GM21367 (cell line): ENCODE results near the gene CAMTA1.

Source experiments
- ATAC-seq: cut with Tn5 transposase; IDR thresholded peaks from one replicate; pipeline ENCODE4 v1.9.1; 2021; ENCODE audit not compliant: unreplicated experiment

CAMTA1 gene

GRCh38 chr1:7610106-7610731 is 825.0 kb downstream of the CAMTA1 start:
- ATAC-seq, result no peak

- ATAC-seq, result no peak
Observed at GRCh38 chr1:7610936-7611335, 825.7 kb downstream of the CAMTA1 start.

- no peak for ATAC-seq
Observed at GRCh38 chr1:7611421-7612010, 826.3 kb downstream of the CAMTA1 start.

- ATAC-seq, result no peak
Observed at GRCh38 chr1:7613106-7613850, 828.0 kb downstream of the CAMTA1 start.

DNA sequence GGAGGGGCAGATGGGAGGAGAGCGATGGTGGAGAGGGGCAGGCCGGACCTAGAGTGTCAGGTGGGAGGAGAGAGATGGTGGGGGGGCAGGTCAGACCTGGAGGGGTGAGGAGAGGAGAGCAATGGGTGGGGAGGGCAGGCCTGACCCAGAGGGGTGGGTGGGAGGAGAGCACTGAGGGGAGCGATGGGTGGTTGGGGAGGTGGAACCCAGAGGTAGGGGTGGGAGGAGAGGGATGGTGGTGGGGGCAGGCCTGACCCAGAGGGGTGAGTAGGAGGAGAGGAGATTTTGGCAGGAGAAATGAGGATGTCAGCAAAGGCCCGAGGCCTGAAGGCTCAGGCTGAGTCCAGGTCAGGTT is 828.6 kb downstream of the CAMTA1 start:
- ATAC-seq, result no peak

DNA sequence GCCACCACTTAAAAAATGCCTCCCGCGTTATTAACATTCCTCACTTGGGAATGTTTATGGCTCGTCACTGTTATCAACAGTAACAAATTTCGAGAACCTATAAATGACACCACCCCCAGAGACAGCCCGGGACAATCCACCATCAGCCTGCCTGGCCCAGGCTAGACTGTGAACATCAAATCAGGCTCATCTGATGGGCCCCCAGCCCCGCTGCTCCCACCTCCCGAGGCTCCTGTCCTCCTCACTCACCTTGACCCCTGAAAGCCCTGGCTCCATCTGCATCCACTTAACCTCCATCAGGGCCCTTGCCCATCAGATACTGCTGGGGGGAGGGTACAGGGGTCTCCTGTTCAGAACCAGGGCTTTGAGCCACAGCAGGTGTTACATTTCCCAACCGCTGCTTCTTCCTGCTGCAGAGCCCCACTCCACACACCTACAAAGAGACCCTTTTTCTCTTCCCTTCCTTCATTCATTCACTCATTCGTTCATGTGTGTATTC is 829.4 kb downstream of the CAMTA1 start:
- ATAC-seq, result no peak

DNA sequence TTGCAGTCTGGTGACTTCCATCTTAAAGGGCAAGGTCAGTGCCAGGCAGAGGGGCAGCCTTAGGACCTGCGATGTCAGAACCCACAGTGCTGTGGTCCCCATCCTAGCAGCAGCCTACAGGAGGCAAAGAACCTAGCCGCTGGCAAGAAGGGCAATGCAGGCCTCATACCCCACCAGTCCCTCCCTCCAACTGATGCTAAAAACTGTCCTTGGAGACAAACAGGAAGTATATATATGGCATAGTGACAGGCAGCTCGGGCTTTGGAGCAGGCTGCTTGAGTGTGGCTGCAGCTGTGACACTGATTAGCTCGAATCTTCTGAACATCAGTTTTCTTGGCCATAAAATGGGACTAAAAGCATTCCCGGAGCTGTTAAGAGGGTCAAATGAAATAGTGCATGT is 829.9 kb downstream of the CAMTA1 start:
- no peak for ATAC-seq

- no peak for ATAC-seq
Observed at GRCh38 chr1:7616076-7616832, 831.0 kb downstream of the CAMTA1 start.

- no peak for ATAC-seq
Observed at GRCh38 chr1:7616953-7617352, 831.7 kb downstream of the CAMTA1 start.

DNA sequence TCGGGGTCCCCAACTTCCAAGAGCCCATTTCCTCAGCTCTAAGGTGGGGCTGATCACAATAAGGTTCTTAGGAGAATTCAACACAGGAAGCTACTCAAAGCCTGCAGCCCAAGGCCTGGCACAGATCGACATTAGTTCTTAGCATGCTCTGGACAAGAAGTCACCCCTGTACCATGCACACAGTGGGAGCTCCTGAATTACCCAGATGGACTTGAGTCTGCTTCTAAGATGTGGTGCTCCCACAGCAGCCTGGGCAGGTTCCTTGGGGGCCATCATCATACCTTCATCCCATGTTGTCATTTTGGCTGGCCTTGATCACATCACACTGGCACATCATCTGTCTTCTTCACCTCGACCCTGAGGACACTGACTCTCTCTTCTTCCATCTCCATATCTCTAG is 832.6 kb downstream of the CAMTA1 start:
- ATAC-seq, result no peak

DNA sequence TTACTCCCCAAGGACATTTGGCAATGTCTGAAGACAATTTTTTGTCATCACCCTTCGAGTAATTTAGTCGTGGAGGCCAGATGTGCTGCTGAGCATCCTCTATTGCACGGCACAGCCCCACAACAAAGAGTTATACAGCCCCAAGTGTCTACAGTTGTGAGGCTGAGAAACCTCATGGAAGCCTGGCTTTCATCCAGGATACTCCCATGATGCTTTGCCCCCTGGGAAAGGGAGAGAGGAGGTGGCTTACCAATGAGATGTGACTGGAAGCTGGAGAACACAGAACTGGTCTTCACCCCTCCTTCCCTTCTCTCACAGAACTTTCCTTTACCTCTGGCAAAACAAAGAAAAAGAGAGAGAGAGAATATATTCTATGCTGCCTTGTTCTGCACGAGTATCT is 834.9 kb downstream of the CAMTA1 start:
- ATAC-seq, result no peak

GRCh38 chr1:7621334-7622219 is 836.3 kb downstream of the CAMTA1 start:
- ATAC-seq, result no peak

DNA sequence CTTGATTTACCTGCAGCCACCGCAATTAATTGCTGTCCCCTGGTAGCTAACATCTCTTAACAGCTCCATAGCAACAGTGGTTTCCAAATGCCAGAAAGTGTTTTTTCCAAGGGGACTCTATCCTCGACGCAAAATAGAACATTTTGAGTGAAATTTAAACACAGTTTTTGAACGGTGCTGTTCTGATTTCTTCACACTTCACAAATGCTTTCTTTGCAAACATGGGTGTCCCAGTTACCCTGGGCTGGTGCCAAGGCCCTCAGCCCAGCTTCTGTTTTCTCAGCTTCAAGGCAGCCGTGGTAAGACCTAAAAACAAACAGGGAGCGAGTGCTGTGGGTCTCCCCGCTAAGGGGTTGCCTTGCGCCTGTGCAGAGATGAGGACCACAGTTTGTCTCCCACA is 838.6 kb downstream of the CAMTA1 start:
- ATAC-seq, result no peak

DNA sequence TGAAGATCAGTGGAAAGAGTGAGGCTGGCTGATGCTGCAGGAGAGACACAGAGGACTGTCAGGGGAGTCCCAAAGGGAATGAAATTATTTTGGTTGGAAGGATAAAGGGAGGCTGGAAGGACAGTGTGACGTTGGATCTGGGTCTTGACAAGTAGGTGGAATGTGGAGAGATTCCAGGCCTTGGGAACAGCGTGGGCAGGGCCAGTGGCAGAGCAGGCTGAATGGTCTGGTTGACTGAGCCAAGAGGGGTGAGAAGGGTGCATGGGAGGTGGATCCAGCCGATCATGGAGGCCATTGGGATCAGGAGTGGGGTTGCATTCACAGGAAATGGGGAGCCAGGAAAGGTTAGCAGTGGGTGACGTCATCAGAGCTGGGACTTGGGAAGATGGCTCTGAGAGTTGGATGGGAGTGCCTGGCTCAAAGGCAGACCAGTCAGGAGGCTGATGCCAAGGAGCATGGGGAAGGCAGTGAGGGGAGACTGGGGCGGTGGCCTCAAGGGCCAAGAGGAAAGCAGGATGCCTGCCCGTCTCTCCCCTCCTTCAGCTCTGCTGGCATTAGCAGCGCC is 839.6 kb downstream of the CAMTA1 start:
- no peak for ATAC-seq

GRCh38 chr1:7625401-7625800 is 840.1 kb downstream of the CAMTA1 start:
- no peak for ATAC-seq

DNA sequence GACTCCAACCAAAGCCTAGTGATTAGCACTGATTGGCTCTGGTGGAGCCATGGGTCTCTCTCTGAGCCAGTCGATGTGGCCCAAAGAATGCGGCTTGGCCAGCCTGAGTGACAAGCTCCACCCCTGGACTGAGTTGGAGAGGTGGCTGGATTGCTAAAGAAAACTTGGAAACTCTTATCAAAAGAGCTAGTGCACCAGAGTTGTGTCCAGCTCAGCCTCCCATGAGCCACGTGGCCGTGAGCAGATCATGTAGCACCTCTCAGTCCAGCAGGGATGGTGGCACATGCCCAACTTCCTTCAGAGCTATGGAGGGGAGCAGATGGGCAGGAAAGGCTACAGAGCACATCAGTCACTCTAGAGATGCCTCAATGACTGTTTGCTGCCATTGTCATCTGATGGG is 843.0 kb downstream of the CAMTA1 start:
- ATAC-seq, result no peak

GRCh38 chr1:7629011-7629410 is 843.8 kb downstream of the CAMTA1 start:
- no peak for ATAC-seq

- no peak for ATAC-seq
Observed at GRCh38 chr1:7629465-7630195, 844.4 kb downstream of the CAMTA1 start.

- no peak for ATAC-seq
Observed at GRCh38 chr1:7630378-7630777, 845.1 kb downstream of the CAMTA1 start.

GRCh38 chr1:7632176-7632575 is 846.9 kb downstream of the CAMTA1 start:
- ATAC-seq, result no peak
